DND-41 (cell line): ENCODE results near the gene GRIA4.

Source experiments
- CTCF ChIP-seq: IDR thresholded peaks from 2 replicates; pipeline ENCODE4 v1.5.1; 2012; ENCODE audit warnings: borderline replicate concordance, low read length, moderate library complexity, mild to moderate bottlenecking; ENCODE audit not compliant: poor library complexity, severe bottlenecking; ENCODE audit errors: extremely low read depth
- EZH2 ChIP-seq: IDR thresholded peaks from 3 replicates; pipeline ENCODE4 v1.6.1; 2012; ENCODE audit warnings: borderline replicate concordance, low read depth, mild to moderate bottlenecking, moderate library complexity, low read length, inconsistent platforms; ENCODE audit not compliant: severe bottlenecking

DNA sequence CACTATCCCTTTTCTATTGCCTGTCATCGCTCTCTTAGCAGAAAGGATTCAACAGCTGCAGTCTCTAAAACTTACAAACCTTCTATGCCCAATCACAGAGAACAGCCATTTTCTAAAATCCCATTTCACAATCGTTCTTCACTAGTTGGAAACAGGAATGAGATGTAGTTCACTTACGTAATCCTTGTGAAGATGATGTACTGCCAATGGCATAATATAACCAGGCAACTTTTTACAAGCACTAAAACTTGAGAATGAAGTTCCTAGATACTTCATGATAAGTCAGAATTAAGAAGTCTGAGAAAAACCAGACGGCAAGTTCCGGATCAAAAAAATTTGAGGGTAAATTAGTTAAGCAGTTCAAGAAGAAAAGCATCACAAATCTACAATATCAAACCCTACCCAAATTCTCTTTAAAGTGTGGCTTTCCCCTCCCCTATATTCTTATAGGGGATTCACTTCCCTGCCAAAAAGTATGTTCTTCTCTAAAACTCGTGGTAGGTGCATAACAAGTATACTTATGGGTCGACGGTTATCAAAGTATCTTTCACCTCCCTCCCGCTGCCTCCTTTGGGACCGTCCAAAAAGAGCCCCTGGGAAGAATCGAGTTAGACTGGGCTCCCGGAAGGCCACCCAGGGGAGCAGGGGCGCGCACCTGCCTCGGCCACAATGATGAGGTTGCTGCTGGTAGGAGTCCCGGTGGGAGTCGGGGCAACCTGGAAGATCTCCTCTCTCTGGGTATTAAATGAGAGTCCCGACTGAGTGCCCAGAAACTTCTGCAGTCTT is 411.5 kb downstream of the GRIA4 start:
- TF ChIP-seq CTCF (no peak), EZH2 (no peak)
